SH-SY5Y (cell line): ENCODE measurements around the gene FAM222B.

Source experiments
- GATA2 ChIP-seq: IDR thresholded peaks from 2 replicates; pipeline ENCODE4 v1.6.1; 2011; ENCODE audit warnings: mild to moderate bottlenecking, low read depth, low read length
- GATA3 ChIP-seq: IDR thresholded peaks from 2 replicates; pipeline ENCODE4 v1.6.1; 2011; ENCODE audit warnings: low read depth, mild to moderate bottlenecking, low read length, moderate library complexity

DNA sequence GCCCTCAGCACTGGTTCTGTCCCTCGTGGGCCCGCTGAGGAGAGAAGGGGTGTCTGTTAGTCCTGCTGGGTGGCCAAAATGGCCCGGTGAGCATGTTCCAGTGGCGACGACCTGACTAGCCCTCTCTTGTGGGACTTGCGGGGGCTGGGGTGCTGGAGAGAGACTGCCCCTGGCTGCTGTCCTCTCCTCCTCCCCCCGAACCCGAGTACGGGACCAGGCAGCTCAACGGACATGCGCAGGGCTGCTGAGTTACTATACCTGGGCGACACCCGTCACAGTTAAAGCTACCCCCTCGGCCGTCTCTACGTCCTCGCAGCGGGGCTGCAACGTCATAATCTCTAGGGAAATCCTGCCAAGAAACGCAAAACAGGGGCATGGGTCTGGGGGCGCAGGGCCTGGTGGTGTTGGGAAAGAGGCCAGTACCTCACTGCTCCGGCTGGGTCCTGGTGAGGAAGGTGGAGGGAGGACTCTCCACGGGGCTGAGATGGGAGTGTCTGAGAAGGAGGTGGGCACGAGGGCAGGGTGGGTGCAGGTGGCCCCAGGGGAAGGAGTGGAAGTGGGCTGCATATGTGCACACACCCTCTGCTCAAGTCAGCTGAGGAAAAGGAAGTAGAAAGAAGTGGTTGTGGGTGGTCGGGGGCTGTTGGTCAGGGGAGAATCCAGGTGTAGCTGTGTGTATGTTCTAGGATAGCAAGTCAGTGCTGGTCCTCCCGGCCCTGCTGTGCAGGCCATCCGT, 41.5 kb upstream of the FAM222B start:
- TF ChIP-seq GATA2 (no peak), GATA3 (no peak)
